Jurkat, Clone E6-1 (cell line): ENCODE data around the gene AUTS2.

Source experiments
- DNase-seq: peaks from one replicate; pipeline ENCODE4 v3.0.0-alpha.2; 2011; ENCODE audit warnings: low read depth, low spot score
- H3K4me3 ChIP-seq: 2 replicates; pipeline ENCODE4 v1.5.1; 2011; ENCODE audit warnings: mild to moderate bottlenecking, low read length, control low read depth, moderate library complexity

Gene AUTS2

DNA sequence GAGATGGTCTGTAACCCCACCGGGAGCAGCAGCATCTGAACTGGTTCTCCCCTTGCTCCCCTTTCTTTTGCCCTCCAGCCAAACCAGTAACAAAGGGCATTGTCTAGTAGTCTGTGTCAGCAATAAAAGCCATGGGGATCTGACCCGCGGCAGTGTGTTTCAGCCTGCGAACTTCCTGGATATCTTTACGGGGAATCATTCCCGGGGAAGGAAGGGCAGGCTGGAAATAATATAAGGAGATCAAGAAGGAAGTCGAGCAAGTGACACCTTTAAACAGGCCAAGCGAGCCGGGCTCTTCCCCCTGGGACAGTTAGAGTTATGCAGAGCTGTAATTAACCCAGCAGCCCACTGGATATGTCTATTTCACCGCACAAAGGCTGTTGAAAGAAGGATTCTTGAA lies 872.5 kb downstream of the AUTS2 start:
- no peak for DNase-seq
- H3K4me3 ChIP-seq: no peak overlapping the region

- DNase-seq: no peak
- no peak overlapping the region for H3K4me3 ChIP-seq
Observed at GRCh38 chr7:70472601-70473237, 874.4 kb downstream of the AUTS2 start.

GRCh38 chr7:70474639-70475234 lies 876.5 kb downstream of the AUTS2 start:
- no peak overlapping the region for H3K4me3 ChIP-seq
- DNase-seq: no peak

- DNase-seq: no peak
- H3K4me3 ChIP-seq: no peak overlapping the region
Observed at GRCh38 chr7:70477036-70478010, 879.0 kb downstream of the AUTS2 start.

GRCh38 chr7:70479153-70480021 lies 881.1 kb downstream of the AUTS2 start:
- no peak overlapping the region for H3K4me3 ChIP-seq
- DNase-seq: no peak

GRCh38 chr7:70480927-70481569 lies 882.8 kb downstream of the AUTS2 start:
- H3K4me3 ChIP-seq: no peak overlapping the region
- DNase-seq: no peak

DNA sequence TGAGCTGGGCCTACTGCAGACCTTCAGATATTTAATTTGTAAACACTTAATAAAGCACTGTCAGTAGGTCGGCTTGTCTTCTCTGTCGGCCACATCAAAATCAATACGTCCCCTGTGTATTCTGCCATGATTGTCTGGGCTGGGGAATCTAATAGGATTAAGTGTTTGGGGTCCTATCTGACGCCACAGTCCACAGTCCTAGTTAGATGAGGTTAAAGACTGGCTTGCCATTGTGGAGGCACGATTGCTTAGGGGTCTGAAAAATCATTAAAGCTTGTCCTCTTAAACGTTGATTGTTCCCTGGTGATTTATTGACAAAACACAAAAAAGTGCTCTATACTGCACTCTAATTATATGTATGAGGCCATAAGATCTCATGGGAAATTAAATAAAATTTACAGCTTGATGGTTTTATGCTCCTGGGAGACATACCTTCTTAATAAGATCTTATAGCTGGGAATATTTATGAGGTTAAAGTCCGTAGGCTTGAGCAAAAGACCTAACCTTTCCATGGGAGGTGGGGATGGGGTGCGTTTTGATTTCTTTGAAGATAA lies 883.4 kb downstream of the AUTS2 start:
- DNase-seq: no peak
- no peak overlapping the region for H3K4me3 ChIP-seq

- DNase-seq: no peak
- no peak overlapping the region for H3K4me3 ChIP-seq
Observed at GRCh38 chr7:70484255-70484654, 886.0 kb downstream of the AUTS2 start.

DNA sequence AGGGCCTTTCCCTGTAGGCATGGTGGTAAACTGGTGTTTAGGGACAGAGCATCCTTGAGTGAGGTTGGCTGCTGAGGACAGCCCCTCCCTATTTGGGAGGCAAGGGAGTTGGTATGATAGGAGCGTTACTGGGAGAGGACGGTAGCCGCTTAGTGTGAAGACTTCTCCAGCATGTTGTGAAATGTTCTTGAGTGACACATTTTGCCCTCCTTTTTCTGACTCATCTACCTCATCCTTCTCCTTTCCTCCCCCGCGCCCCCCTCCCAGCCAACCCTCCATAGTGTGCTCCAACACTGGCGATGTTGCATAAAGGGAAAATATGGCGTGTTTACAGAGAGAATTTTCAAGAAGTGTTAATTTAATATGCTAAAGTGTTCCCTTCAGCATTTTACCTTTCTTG lies 888.7 kb downstream of the AUTS2 start:
- H3K4me3 ChIP-seq: no peak overlapping the region
- no peak for DNase-seq

- H3K4me3 ChIP-seq: no peak overlapping the region
- no peak for DNase-seq
Observed at GRCh38 chr7:70487428-70487827, 889.2 kb downstream of the AUTS2 start.

- H3K4me3 ChIP-seq: no peak overlapping the region
- DNase-seq: no peak
Observed at GRCh38 chr7:70487886-70488285, 889.6 kb downstream of the AUTS2 start.

GRCh38 chr7:70489813-70490212 lies 891.5 kb downstream of the AUTS2 start:
- DNase-seq: no peak
- no peak overlapping the region for H3K4me3 ChIP-seq

- no peak overlapping the region for H3K4me3 ChIP-seq
- no peak for DNase-seq
Observed at GRCh38 chr7:70492625-70493024, 894.4 kb downstream of the AUTS2 start.

- no peak overlapping the region for H3K4me3 ChIP-seq
- DNase-seq: no peak
Observed at GRCh38 chr7:70494225-70495032, 896.2 kb downstream of the AUTS2 start.

DNA sequence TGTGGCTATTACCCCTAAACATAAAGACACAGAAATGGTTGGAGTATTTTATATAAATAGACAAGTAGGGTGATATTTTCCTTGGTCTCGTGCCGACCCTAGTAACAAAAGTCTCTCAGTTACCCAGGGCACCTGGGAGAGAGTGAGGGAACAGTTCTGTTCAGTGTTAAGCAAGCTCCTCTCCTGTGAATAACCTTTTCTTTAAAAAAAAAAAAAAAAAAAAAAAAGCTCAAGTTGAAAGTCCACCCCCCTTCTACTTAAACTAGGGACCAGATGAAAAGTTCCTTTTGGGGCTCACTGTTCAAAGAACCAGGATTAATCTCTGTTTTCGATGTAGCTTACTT lies 896.7 kb downstream of the AUTS2 start:
- no peak for DNase-seq
- H3K4me3 ChIP-seq: no peak overlapping the region

GRCh38 chr7:70497793-70498192 lies 899.5 kb downstream of the AUTS2 start:
- no peak overlapping the region for H3K4me3 ChIP-seq

DNA sequence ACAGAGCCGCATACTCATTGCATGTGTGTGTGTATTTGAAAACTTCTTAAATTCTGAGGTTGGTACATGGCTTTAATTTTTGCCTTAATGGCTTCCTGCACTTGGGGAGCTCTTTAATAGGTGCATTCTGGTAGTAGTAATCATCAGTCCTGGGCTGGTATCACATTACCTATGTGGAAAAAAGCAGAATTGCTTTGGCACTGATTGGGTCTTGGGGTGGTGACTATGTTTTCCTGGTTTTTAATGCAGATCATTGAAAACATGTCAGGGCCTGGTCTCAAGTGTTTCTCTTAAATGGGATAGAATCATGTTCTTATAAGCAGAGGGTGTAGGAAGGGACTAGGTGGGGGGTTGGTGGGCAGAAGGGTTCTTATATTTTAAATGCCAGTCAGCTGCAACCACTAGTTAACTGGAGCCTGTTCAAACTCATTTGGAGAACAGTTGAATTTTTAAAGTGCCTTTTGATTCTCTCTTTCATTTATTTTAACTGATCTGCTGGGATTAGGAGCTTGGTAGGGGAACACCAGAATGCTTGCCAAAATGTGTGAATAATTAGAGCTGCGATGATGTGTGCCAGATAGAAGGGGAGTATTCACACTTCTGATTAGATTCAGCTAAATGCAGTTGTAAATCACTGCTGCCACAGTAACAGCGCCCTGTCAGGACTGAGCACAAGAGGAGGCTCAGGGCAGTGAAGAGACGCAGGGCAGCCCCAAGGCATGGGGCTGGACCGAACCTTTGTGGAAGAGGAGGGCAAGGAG lies 900.1 kb downstream of the AUTS2 start:
- no peak for DNase-seq
- H3K4me3 ChIP-seq: no peak overlapping the region

More at GRCh38 chr7:70497793-70498192, 899.5 kb downstream of the AUTS2 start:
- DNase-seq: no peak
